Spleen (tissue), 11 donors: ENCODE results near the gene TRAPPC2B. TPM values are rescaled to one million over a fixed set of nuclear protein-coding genes. Genes with fewer than 3 reads are reported as not detected.

Experiments
- DNase-seq: peaks from one replicate; pipeline ENCODE4 v3.0.0-alpha.2; 2020
- H3K27ac ChIP-seq, 8 donors: fragments of 200-600 bp; sonication (generic) in 7 of 8; 1 replicate in 4 of 8; 2 replicates in 4 of 8; pipeline versions ENCODE4 v1.5.0 to v1.8.0; 2016 to 2021; ENCODE audit warnings: inconsistent platforms in 4 of 8, mild to moderate bottlenecking in 4 of 8, moderate library complexity in 1 of 8
- H3K27me3 ChIP-seq, 7 donors: fragments of 200-600 bp; sonication (generic) in 6 of 7; replicated peaks in 1 of 7; 1 replicate in 4 of 7; 2 replicates in 3 of 7; pipeline versions ENCODE4 v1.5.0 to v1.8.0; 2016 to 2021; ENCODE audit warnings: inconsistent platforms in 3 of 7, mild to moderate bottlenecking in 1 of 7
- H3K36me3 ChIP-seq, 6 donors: fragments of 200-600 bp; sonication (generic) in 5 of 6; 1 replicate in 4 of 6; 2 replicates in 2 of 6; pipeline versions ENCODE4 v1.5.0 to v1.8.0; 2016 to 2021; ENCODE audit warnings: inconsistent platforms in 2 of 6
- H3K4me1 ChIP-seq, 6 donors: fragments of 200-600 bp; sonication (generic) in 5 of 6; 1 replicate in 3 of 6; 2 replicates in 3 of 6; pipeline versions ENCODE4 v1.5.0 to v1.8.0; 2016 to 2021; ENCODE audit warnings: inconsistent platforms in 3 of 6
- H3K4me3 ChIP-seq, 8 donors: fragments of 200-600 bp; sonication (generic) in 7 of 8; 1 replicate in 4 of 8; 2 replicates in 4 of 8; pipeline versions ENCODE4 v1.5.0 to v1.8.0; 2016 to 2021; ENCODE audit warnings: inconsistent platforms in 4 of 8, mild to moderate bottlenecking in 4 of 8, moderate library complexity in 2 of 8
- H3K9me3 ChIP-seq, 8 donors: fragments of 200-600 bp; sonication (generic) in 7 of 8; 1 replicate in 4 of 8; 2 replicates in 4 of 8; pipeline versions ENCODE4 v1.5.0 to v1.8.0; 2016 to 2021; ENCODE audit warnings: inconsistent platforms in 4 of 8
- CTCF ChIP-seq, 11 experiments: fragments of 200-600 bp in 7 of 11; fragments of 450-650 bp in 4 of 11; sonication (generic) in 4 of 11; IDR thresholded peaks in 8 of 11; conservative IDR thresholded peaks in 3 of 11; 1 replicate in 7 of 11; 2 replicates in 4 of 11; pipeline versions ENCODE4 v1.4.0 to v1.8.0; 2016 to 2021; ENCODE audit warnings: antibody characterized with exemption in 11 of 11, inconsistent platforms in 4 of 11, mild to moderate bottlenecking in 1 of 11
- POLR2A ChIP-seq, 3 donors: fragments of 450-650 bp; IDR thresholded peaks; one replicate each; pipeline ENCODE4 v1.5.1; 2017; ENCODE audit warnings: antibody characterized with exemption in 3 of 3, mild to moderate bottlenecking in 1 of 3
- POLR2AphosphoS5 ChIP-seq, 3 donors: sonication (generic); formaldehyde crosslinking; IDR thresholded peaks; one replicate each; pipeline ENCODE4 v1.5.1; 2017; ENCODE audit warnings: antibody characterized with exemption in 3 of 3
- WGBS, 5 donors: extraction: QIAGEN DNeasy Blood & Tissue Kit in 3 of 5; methylation state at CpG; one replicate each; pipeline versions ENCODE4 v1.1.5 to v1.1.7; 2013 to 2018; 5-methylcytosine and 5-hydroxymethylcytosine counted together
- intact Hi-C: fragments of 100-400 bp; cut with DNase I; formaldehyde crosslinking; loops from one replicate; pipeline ENCODE4 v1.15.0; 2023; ENCODE audit warnings: low total_unique reads
- polyA plus RNA-seq, 3 donors: library from polyadenylated mRNA; stranded (reverse); fragments of 200-250 nt; gene quantifications; one replicate each; pipeline ENCODE4 v1.2.1, GENCODE V29; 2013
- total RNA-seq, 7 donors: library from RNA; depleted of rRNA in 3 of 7; stranded (reverse); fragments of >200 nt in 3 of 7; fragmentation: NEBNext Ultra II Directional in 4 of 7; extraction: Animal tissue kit (Norgen Biotek cat#: 25700) in 4 of 7; gene quantifications; one replicate each; pipeline versions ENCODE4 v1.1.0 to v1.2.1, GENCODE V29; 2016 to 2021
- donor health status: healthy with polysubstance abuse.
- donor health status: DM: no; HTN: no; CAD: no; lungs with moderate emphysema.
- donor health status: DM: no; HTN: no; CAD: no.
- donor health status: Bipolar disorder and iron deficiency.
- donor health status: healthy.
- donor health status: DM: no; HTN: no; CAD: no.
- donor health status: DM: yes; HTN: yes; CAD: no.

The TRAPPC2B gene
- total and polyA plus RNA-seq, 10 donors: 7.7 to 36.6 (median 21.2) TPM

- Histone ChIP-seq H3K4me1 (no peaks in the 10 kb centered on the region), H3K27me3 (no peaks in the 10 kb centered on the region), H3K36me3 (peaks cover 11 to 66% (median 52%) of the 10 kb centered on the region in 6 donors), H3K9me3 (peaks cover 13 to 92% (median 75%) of the 10 kb centered on the region in 8 donors), H3K27ac (no peak overlapping the region), H3K4me3 (no peak overlapping the region)
- no peak for TF ChIP-seq POLR2A (IDR thresholded peaks at IDR 0.05)
- TF ChIP-seq CTCF (IDR thresholded peaks at IDR 0.05 in 8 of 11, conservative IDR thresholded peaks at IDR 0.05 in 3 of 11): no peak
- TF ChIP-seq POLR2AphosphoS5 (IDR thresholded peaks at IDR 0.05): no peak
- intact Hi-C loops: no loop called here
- WGBS, 5 donors: 96 to 98% (median 96%) methylated on average over 3 of the region's 3 CpGs
- no peak for DNase-seq
These were observed 14.3 kb downstream of the TRAPPC2B start for GRCh38 chr19:57377498-57378146.

- no peak overlapping the region for H3K27ac ChIP-seq
- no peak for TF ChIP-seq POLR2A (IDR thresholded peaks at IDR 0.05)
- no peak for TF ChIP-seq POLR2AphosphoS5 (IDR thresholded peaks at IDR 0.05)
- TF ChIP-seq CTCF (IDR thresholded peaks at IDR 0.05 in 8 of 11, conservative IDR thresholded peaks at IDR 0.05 in 3 of 11): no peak
- DNase-seq: no peak
- intact Hi-C loops: no loop called here
- peaks cover 11 to 62% (median 52%) of the 10 kb centered on the region in 8 donors for H3K9me3 ChIP-seq
- peaks cover 5 to 33% (median 22%) of the 10 kb centered on the region in 6 donors for H3K36me3 ChIP-seq
- no peak overlapping the region for H3K4me3 ChIP-seq
- H3K27me3 ChIP-seq: no peaks in the 10 kb centered on the region
- H3K4me1 ChIP-seq: no peaks in the 10 kb centered on the region
These were observed 17.6 kb downstream of the TRAPPC2B start for GRCh38 chr19:57380923-57381322.

GRCh38 chr19:57382806-57383488 lies 19.6 kb downstream of the TRAPPC2B start:
- peaks cover 4 to 45% (median 32%) of the 10 kb centered on the region in 8 donors for H3K9me3 ChIP-seq
- no peaks in the 10 kb centered on the region for H3K4me1 ChIP-seq
- H3K27ac ChIP-seq: no peak overlapping the region
- intact Hi-C loops: no loop called here
- no peak overlapping the region for H3K4me3 ChIP-seq
- no peaks in the 10 kb centered on the region for H3K27me3 ChIP-seq
- no peak for TF ChIP-seq POLR2A (IDR thresholded peaks at IDR 0.05)
- TF ChIP-seq CTCF (IDR thresholded peaks at IDR 0.05 in 8 of 11, conservative IDR thresholded peaks at IDR 0.05 in 3 of 11): no peak
- TF ChIP-seq POLR2AphosphoS5 (IDR thresholded peaks at IDR 0.05): no peak
- H3K36me3 ChIP-seq: peaks cover under 1 to 12% (median 7%) of the 10 kb centered on the region in 6 donors
- WGBS, 5 donors: 80 to 90% (median 87%) methylated on average over 7 of the region's 7 CpGs
- DNase-seq: no peak

- Histone ChIP-seq H3K4me1 (peaks cover 6 to 43% (median 21%) of the 10 kb centered on the region in 6 donors), H3K4me3 (peak overlapping the region in 7 of 8 donors; percentile 55 to 85 (median 82)), H3K27ac (peak overlapping the region; percentile 82 to 94 (median 90)), H3K27me3 (no peaks in the 10 kb centered on the region), H3K36me3 (peaks cover 0 to 18% (median 5%) of the 10 kb centered on the region in 6 donors), H3K9me3 (peaks cover 0 to 12% (median 0%) of the 10 kb centered on the region in 8 donors)
- WGBS, 5 donors: 58 to 63% (median 60%) methylated on average over 11 of the region's 11 CpGs
- TF ChIP-seq POLR2AphosphoS5 (IDR thresholded peaks at IDR 0.05) (no peak), POLR2A (IDR thresholded peaks at IDR 0.05) (no peak), CTCF (IDR thresholded peaks at IDR 0.05 in 8 of 11, conservative IDR thresholded peaks at IDR 0.05 in 3 of 11) (no peak)
- intact Hi-C loops: no loop called here
- no peak for DNase-seq
These were observed 25.9 kb downstream of the TRAPPC2B start for GRCh38 chr19:57389194-57389729.
